Esophagus (tissue), 2 donors: ENCODE data around the gene TP63. TPM values are rescaled to one million over a fixed set of nuclear protein-coding genes. Genes with fewer than 3 reads are reported as not detected.

ENCODE experiments used
- H3K27ac ChIP-seq, 2 donors: one replicate each; pipeline ENCODE4 v1.5.1; 2013; ENCODE audit warnings: low read depth in 2 of 2, mild to moderate bottlenecking in 2 of 2, inconsistent platforms in 1 of 2, low read length in 1 of 2, moderate library complexity in 1 of 2
- H3K27me3 ChIP-seq, 2 donors: one replicate each; pipeline ENCODE4 v1.6.1; 2013; ENCODE audit warnings: low read length in 2 of 2, control low read depth in 1 of 2, mild to moderate bottlenecking in 1 of 2; ENCODE audit not compliant: insufficient read depth in 2 of 2, control insufficient read depth in 1 of 2
- H3K36me3 ChIP-seq, 2 donors: one replicate each; pipeline ENCODE4 v1.6.1; 2013; ENCODE audit warnings: low read length in 1 of 2; ENCODE audit not compliant: control insufficient read depth in 2 of 2, insufficient read depth in 2 of 2
- H3K4me1 ChIP-seq, 2 donors: one replicate each; pipeline ENCODE4 v1.6.1; 2013; ENCODE audit warnings: low read length in 1 of 2; ENCODE audit not compliant: control insufficient read depth in 2 of 2, insufficient read depth in 2 of 2
- H3K4me3 ChIP-seq, 2 donors: one replicate each; pipeline ENCODE4 v1.5.1; 2013; ENCODE audit warnings: low read length in 2 of 2, mild to moderate bottlenecking in 2 of 2, low read depth in 1 of 2, moderate library complexity in 1 of 2
- H3K9me3 ChIP-seq, 2 donors: one replicate each; pipeline ENCODE4 v1.6.1; 2013; ENCODE audit warnings: mild to moderate bottlenecking in 2 of 2, low read depth in 1 of 2, low read length in 1 of 2, moderate library complexity in 1 of 2; ENCODE audit not compliant: control insufficient read depth in 2 of 2, insufficient read depth in 1 of 2
- WGBS, 2 donors: extraction: QIAGEN DNeasy Blood & Tissue Kit; methylation state at CpG; one replicate each; pipeline ENCODE4 v1.1.7; 2013; 5-methylcytosine and 5-hydroxymethylcytosine counted together
- polyA plus RNA-seq, 2 donors: library from polyadenylated mRNA; stranded (reverse); fragments of 200-250 nt; gene quantifications; one replicate each; pipeline ENCODE4 v1.2.3, GENCODE V29; 2013
- donor health status: healthy with polysubstance abuse.
- donor health status: Bipolar disorder and iron deficiency.

TP63 gene
- polyA plus RNA-seq, 2 donors = 37.8 to 57.2 TPM

GRCh38 chr3:189689625-189690024 lies 58.4 kb downstream of the TP63 start:
- H3K4me3 ChIP-seq = no peak overlapping the region
- no peak overlapping the region for H3K27ac ChIP-seq
- no peaks in the 10 kb centered on the region for H3K9me3 ChIP-seq
- no peaks in the 10 kb centered on the region for H3K4me1 ChIP-seq
- no peaks in the 10 kb centered on the region for H3K36me3 ChIP-seq
- H3K27me3 ChIP-seq = no peaks in the 10 kb centered on the region

- no peak overlapping the region for H3K4me3 ChIP-seq
- WGBS, 2 donors = 10 to 21% methylated on average over 1 of the region's 1 CpG
- H3K27ac ChIP-seq = no peak overlapping the region
- no peaks in the 10 kb centered on the region for H3K36me3 ChIP-seq
- no peaks in the 10 kb centered on the region for H3K27me3 ChIP-seq
- no peaks in the 10 kb centered on the region for H3K4me1 ChIP-seq
- no peaks in the 10 kb centered on the region for H3K9me3 ChIP-seq
These were observed 59.0 kb downstream of the TP63 start for GRCh38 chr3:189690237-189690636.

GRCh38 chr3:189690672-189691071 lies 59.5 kb downstream of the TP63 start:
- H3K27me3 ChIP-seq = no peaks in the 10 kb centered on the region
- H3K9me3 ChIP-seq = no peaks in the 10 kb centered on the region
- 85 to 93% methylated on average over 2 of the region's 2 CpGs for WGBS, 2 donors
- no peaks in the 10 kb centered on the region for H3K4me1 ChIP-seq
- H3K27ac ChIP-seq = no peak overlapping the region
- no peaks in the 10 kb centered on the region for H3K36me3 ChIP-seq
- H3K4me3 ChIP-seq = no peak overlapping the region

- H3K4me3 ChIP-seq = no peak overlapping the region
- no peaks in the 10 kb centered on the region for H3K4me1 ChIP-seq
- H3K9me3 ChIP-seq = no peaks in the 10 kb centered on the region
- no peak overlapping the region for H3K27ac ChIP-seq
- 93 to 95% methylated on average over 2 of the region's 2 CpGs for WGBS, 2 donors
- H3K36me3 ChIP-seq = no peaks in the 10 kb centered on the region
- no peaks in the 10 kb centered on the region for H3K27me3 ChIP-seq
These were observed 64.2 kb downstream of the TP63 start for GRCh38 chr3:189695400-189695799.

- 58 to 69% methylated on average over 2 of the region's 2 CpGs for WGBS, 2 donors
- no peaks in the 10 kb centered on the region for H3K36me3 ChIP-seq
- H3K27me3 ChIP-seq = no peaks in the 10 kb centered on the region
- no peak overlapping the region for H3K4me3 ChIP-seq
- no peaks in the 10 kb centered on the region for H3K4me1 ChIP-seq
- no peaks in the 10 kb centered on the region for H3K9me3 ChIP-seq
- no peak overlapping the region for H3K27ac ChIP-seq
These were observed 67.6 kb downstream of the TP63 start for GRCh38 chr3:189698811-189699210.

GRCh38 chr3:189699885-189700284 lies 68.7 kb downstream of the TP63 start:
- no peaks in the 10 kb centered on the region for H3K27me3 ChIP-seq
- H3K9me3 ChIP-seq = no peaks in the 10 kb centered on the region
- H3K27ac ChIP-seq = no peak overlapping the region
- no peak overlapping the region for H3K4me3 ChIP-seq
- WGBS, 2 donors = 71 to 73% methylated on average over 1 of the region's 1 CpG
- no peaks in the 10 kb centered on the region for H3K4me1 ChIP-seq
- no peaks in the 10 kb centered on the region for H3K36me3 ChIP-seq

GRCh38 chr3:189702066-189702646 lies 71.0 kb downstream of the TP63 start:
- no peaks in the 10 kb centered on the region for H3K27me3 ChIP-seq
- no peak overlapping the region for H3K4me3 ChIP-seq
- H3K4me1 ChIP-seq = no peaks in the 10 kb centered on the region
- H3K36me3 ChIP-seq = no peaks in the 10 kb centered on the region
- H3K9me3 ChIP-seq = no peaks in the 10 kb centered on the region
- H3K27ac ChIP-seq = no peak overlapping the region
- WGBS, 2 donors = 36 to 59% methylated on average over 1 of the region's 1 CpG

- Histone ChIP-seq H3K9me3 (no peaks in the 10 kb centered on the region), H3K4me3 (no peak overlapping the region), H3K27me3 (no peaks in the 10 kb centered on the region), H3K27ac (no peak overlapping the region), H3K36me3 (no peaks in the 10 kb centered on the region), H3K4me1 (no peaks in the 10 kb centered on the region)
- 46 to 83% methylated on average over 1 of the region's 1 CpG for WGBS, 2 donors
These were observed 72.7 kb downstream of the TP63 start for GRCh38 chr3:189703865-189704264.

GRCh38 chr3:189708375-189708774 lies 77.2 kb downstream of the TP63 start:
- H3K36me3 ChIP-seq = no peaks in the 10 kb centered on the region
- H3K27ac ChIP-seq = no peak overlapping the region
- no peak overlapping the region for H3K4me3 ChIP-seq
- H3K27me3 ChIP-seq = no peaks in the 10 kb centered on the region
- no peaks in the 10 kb centered on the region for H3K9me3 ChIP-seq
- WGBS, 2 donors = 83 to 87% methylated on average over 3 of the region's 3 CpGs
- no peaks in the 10 kb centered on the region for H3K4me1 ChIP-seq

GRCh38 chr3:189710620-189711402 lies 79.6 kb downstream of the TP63 start:
- H3K4me1 ChIP-seq = no peaks in the 10 kb centered on the region
- H3K27ac ChIP-seq = no peak overlapping the region
- H3K36me3 ChIP-seq = no peaks in the 10 kb centered on the region
- no peaks in the 10 kb centered on the region for H3K27me3 ChIP-seq
- H3K9me3 ChIP-seq = no peaks in the 10 kb centered on the region
- H3K4me3 ChIP-seq = no peak overlapping the region
